ENCODE data around the gene RPL34. TPM values are rescaled to one million over a fixed set of nuclear protein-coding genes. Genes with fewer than 3 reads are reported as not detected.

The RPL34 gene
- total and polyA plus RNA-seq, 2 of the 8 experiments (the other 6 are each of a cell fraction or from before 2014, with no cell fraction given) = 1,430 to 2,987 TPM

Small RNA genes within 50 kb of the gene (small RNA-seq; reads per million reads assigned to genes)
- not detected for gene RNU6-431P (ENCODE audit: insufficient read depth)

Other genes with a start within 250 kb of the RPL34 start
- gene OSTC, start 30.0 kb downstream of the RPL34 start, total RNA-seq (2021; fragmentation: NEBNext Ultra II Directional; extraction: Animal tissue kit (Norgen Biotek cat#: 25700)) = 176 and 178 TPM in 2 replicates
- 95.8 and 165 TPM in 2 replicates for gene OSTC, start 30.0 kb downstream of the RPL34 start, polyA plus RNA-seq (2011; rRNA removed)
- 2.5 and 3.9 TPM in 2 replicates for gene ETNPPL, start 142.5 kb downstream of the RPL34 start, total RNA-seq (2021; fragmentation: NEBNext Ultra II Directional; extraction: Animal tissue kit (Norgen Biotek cat#: 25700))
- gene ETNPPL, start 142.5 kb downstream of the RPL34 start, polyA plus RNA-seq (2011; rRNA removed) = 0.41 and 0.80 TPM in 2 replicates

Data from H1 (cell line).